Medulla oblongata (tissue), 1 donor: ENCODE measurements around the gene PYGO1.
"Not testable (repeated sequence)": the region's sequence is repeated elsewhere in the genome, so short reads cannot be mapped to it uniquely, and the experiment has no call there.

Source experiments
- DNase-seq: peaks from one replicate; pipeline ENCODE4 v3.0.0-alpha.2; 2015; ENCODE audit errors: extremely low spot score

Gene PYGO1

GRCh38 chr15:55507567-55507966, 80.6 kb downstream of the PYGO1 start:
- no peak for DNase-seq

GRCh38 chr15:55505407-55505806, 82.7 kb downstream of the PYGO1 start:
- not testable (repeated sequence) for DNase-seq

DNA sequence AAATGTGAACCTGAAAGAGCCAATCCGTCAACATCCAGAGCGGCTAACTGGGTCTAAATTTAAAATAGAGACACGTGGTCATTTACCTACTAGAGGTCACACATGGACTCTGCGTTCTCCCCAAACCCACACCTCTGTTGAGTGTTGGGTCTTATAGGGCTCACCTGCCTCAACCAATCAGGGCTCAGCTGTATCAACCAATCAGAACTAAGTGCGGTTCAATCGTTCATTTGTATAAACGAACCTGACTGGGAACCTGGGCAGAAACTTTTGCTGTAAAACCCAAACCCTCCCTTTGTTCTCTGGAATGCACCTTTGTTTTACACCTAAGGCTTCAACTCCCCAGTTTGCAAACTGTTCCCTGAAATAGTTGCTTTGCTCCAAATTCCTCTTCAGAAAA, 89.0 kb downstream of the PYGO1 start:
- no peak for DNase-seq

GRCh38 chr15:55498109-55498938, 89.8 kb downstream of the PYGO1 start:
- DNase-seq, result peak; percentile 76

GRCh38 chr15:55496716-55497115, 91.4 kb downstream of the PYGO1 start:
- DNase-seq, result no peak

GRCh38 chr15:55494931-55495330, 93.2 kb downstream of the PYGO1 start:
- DNase-seq, result peak; percentile 5

GRCh38 chr15:55488952-55489600, 99.1 kb downstream of the PYGO1 start:
- DNase-seq, result not testable (repeated sequence)
